ENCODE data around the gene PDIK1L. TPM values are rescaled to one million over a fixed set of nuclear protein-coding genes. Genes with fewer than 3 reads are reported as not detected.

PDIK1L gene
- 6.3 TPM for total RNA-seq (2013)
- polyA plus RNA-seq: 1 to 10 TPM; 1.2 to 2.5 (median 2.3) TPM
- polyA minus RNA-seq: 1.7 and 2.5 TPM in 2 replicates
- total RNA-seq: 0.67 to 11.5 (median 2.8) reads per million in 11 experiments

DNA sequence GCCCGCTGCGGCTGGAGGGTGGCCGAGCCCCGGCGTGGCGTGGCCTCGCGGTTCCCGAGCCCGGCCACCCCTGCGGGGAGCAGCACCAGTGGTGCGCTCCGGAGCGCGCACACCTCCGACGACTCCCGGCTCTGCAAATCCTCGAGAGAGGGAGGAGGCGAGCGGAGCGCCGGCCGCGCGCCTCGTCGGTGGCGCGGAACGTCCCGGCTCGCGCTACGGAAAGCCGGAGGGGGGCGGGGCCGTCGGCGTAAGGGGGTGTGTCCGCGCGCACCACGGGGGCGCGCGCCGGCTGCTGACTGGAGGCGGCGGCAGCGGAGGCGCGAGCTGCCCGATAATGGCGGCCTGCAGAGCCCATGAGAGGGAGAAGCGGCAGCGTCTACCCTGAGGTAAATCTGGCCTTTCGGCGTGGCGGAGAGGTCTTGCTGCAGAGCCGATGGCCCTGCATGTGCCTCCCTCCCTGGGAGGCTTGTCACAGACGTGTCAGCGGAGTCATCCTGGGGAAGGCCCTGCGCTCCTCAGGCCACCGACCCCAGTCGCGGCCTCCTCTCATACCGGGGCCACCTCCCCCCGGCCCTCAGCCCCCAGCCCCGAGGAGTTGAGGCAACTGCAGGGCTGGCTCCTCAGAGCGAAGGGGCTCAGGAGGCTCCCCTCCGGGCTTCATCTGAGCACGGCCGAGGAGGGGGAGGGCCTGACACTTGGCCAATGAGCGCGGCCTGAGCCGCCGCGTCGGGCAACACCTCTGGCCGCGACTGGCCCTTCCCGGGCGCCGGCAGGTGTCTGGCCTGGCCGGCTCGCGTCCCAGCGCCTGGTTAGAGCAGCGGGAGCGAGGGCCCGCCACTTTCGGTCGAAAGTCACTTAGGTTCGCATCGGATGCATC, at the start of gene PDIK1L:
TSS of gene PDIK1L (plus strand) at position 295 of the 877 bp plus-strand sequence. CDS start 2,485 bp downstream, outside the sequence.
- Histone ChIP-seq H3K9ac (ENCODE audit: insufficient read depth, low read length, poor library complexity, severe bottlenecking) (peak within 1 kb of the TSS; percentile 89), H3K4me1 (ENCODE audit: control insufficient read depth in 1 of 2, insufficient read depth in 2 of 2, low read length in 2 of 2) (peaks cover 18 to 25% of the 10 kb centered on the region in 2 donors), H3K27ac (ENCODE audit: low read depth in 1 of 2, low read length in 2 of 2) (peak within 1 kb of the TSS; percentile 72 to 86), H2AFZ (ENCODE audit: insufficient read depth, low read depth, low read length, poor library complexity, severe bottlenecking) (peak within 1 kb of the TSS; percentile 100), H3K79me2 (ENCODE audit: insufficient read depth, low read length) (peaks cover 58% of the 10 kb centered on the region), H3K4me3 (replicated peaks in 1 of 3; ENCODE audit: low read depth in 2 of 3, low read length in 3 of 3) (peak within 1 kb of the TSS; percentile 84 to 99 (median 99)), H3K27me3 (ENCODE audit: control insufficient read depth in 2 of 2, insufficient read depth in 2 of 2, low read length in 2 of 2) (no peaks in the 10 kb centered on the region), H3K9me3 (replicated peaks in 1 of 2; ENCODE audit: control insufficient read depth in 1 of 2, insufficient read depth in 1 of 2, low read length in 2 of 2) (no peaks in the 10 kb centered on the region), H4K20me1 (ENCODE audit: insufficient read depth, low read length) (no peaks in the 10 kb centered on the region), H3K36me3 (replicated peaks in 1 of 2; ENCODE audit: control insufficient read depth in 1 of 2, insufficient read depth in 2 of 2, low read length in 2 of 2) (peaks cover 10 to 27% of the 10 kb centered on the region in 2 donors), H3K4me2 (replicated peaks; ENCODE audit: extremely low read depth, low read length, poor library complexity, severe bottlenecking) (peak within 1 kb of the TSS; percentile 95)
- peak within 1 kb of the TSS; percentile 91 to 96 for H3K4me3 Mint-ChIP-seq
- intact Hi-C loops (cut with micrococcal nuclease): loop anchor here in 1 of 2 donors (2.0 to 10.0 kb wide), 2 partner anchors 15 to 203 kb away; partner anchors contain the start of gene CD52
- peaks cover 0 to 3% (median 2%) of the 10 kb centered on the region in 3 donors for H3K27me3 Mint-ChIP-seq (ENCODE audit: low read depth in 3 of 3)
- peaks cover 13 to 24% of the 10 kb centered on the region in 2 donors for H3K36me3 Mint-ChIP-seq
- WGBS (ENCODE audit: insufficient coverage): 0% methylated on average over 93 of the region's 96 CpGs
- H3K9me3 Mint-ChIP-seq: no peaks in the 10 kb centered on the region
- DNase-seq: peak; percentile 90 to 96 (median 96)
- H3K4me1 Mint-ChIP-seq: peaks cover 17% of the 10 kb centered on the region
- peak within 1 kb of the TSS; percentile 85 to 93 (median 90) for H3K27ac Mint-ChIP-seq
- TF ChIP-seq, protein P1, sequence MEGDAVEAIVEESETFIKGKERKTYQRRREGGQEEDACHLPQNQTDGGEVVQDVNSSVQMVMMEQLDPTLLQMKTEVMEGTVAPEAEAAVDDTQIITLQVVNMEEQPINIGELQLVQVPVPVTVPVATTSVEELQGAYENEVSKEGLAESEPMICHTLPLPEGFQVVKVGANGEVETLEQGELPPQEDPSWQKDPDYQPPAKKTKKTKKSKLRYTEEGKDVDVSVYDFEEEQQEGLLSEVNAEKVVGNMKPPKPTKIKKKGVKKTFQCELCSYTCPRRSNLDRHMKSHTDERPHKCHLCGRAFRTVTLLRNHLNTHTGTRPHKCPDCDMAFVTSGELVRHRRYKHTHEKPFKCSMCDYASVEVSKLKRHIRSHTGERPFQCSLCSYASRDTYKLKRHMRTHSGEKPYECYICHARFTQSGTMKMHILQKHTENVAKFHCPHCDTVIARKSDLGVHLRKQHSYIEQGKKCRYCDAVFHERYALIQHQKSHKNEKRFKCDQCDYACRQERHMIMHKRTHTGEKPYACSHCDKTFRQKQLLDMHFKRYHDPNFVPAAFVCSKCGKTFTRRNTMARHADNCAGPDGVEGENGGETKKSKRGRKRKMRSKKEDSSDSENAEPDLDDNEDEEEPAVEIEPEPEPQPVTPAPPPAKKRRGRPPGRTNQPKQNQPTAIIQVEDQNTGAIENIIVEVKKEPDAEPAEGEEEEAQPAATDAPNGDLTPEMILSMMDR (IDR thresholded peaks at IDR 0.05): no peak

DNA sequence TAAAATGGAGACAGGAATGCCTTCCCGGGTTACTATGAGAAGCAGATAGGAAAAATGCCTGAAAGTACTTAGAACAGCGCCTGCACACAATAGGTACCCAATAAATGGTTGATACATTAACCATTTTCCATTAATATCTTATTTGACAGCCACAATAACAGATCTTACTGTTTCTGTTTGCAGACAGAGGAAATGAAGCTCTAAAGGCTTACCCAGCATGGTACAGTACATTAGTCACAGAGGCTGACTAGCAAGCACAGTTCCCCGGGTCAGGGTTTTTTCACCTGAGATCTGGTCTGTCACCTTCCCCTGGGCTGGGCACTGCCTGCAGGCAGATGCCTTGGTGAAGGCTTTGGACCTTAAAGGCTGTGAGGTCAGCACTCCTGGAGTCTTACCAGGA, 47.1 kb upstream of the PDIK1L start:
- intact Hi-C loops (cut with micrococcal nuclease): no loop called here
- no peak overlapping the region for H3K4me3 ChIP-seq (replicated peaks in 1 of 3; ENCODE audit: low read depth in 2 of 3, low read length in 3 of 3)

More for the DNA sequence above, 47.1 kb upstream of the PDIK1L start:
- TF ChIP-seq, protein P1 (IDR thresholded peaks at IDR 0.05): no peak
- Histone ChIP-seq H3K4me2 (replicated peaks; ENCODE audit: extremely low read depth, low read length, poor library complexity, severe bottlenecking) (no peak overlapping the region), H3K4me1 (ENCODE audit: control insufficient read depth in 1 of 2, insufficient read depth in 2 of 2, low read length in 2 of 2) (no peaks in the 10 kb centered on the region), H3K79me2 (ENCODE audit: insufficient read depth, low read length) (no peaks in the 10 kb centered on the region), H3K36me3 (replicated peaks in 1 of 2; ENCODE audit: control insufficient read depth in 1 of 2, insufficient read depth in 2 of 2, low read length in 2 of 2) (no peaks in the 10 kb centered on the region), H3K9ac (ENCODE audit: insufficient read depth, low read length, poor library complexity, severe bottlenecking) (no peak overlapping the region), H2AFZ (ENCODE audit: insufficient read depth, low read depth, low read length, poor library complexity, severe bottlenecking) (no peak overlapping the region), H3K27ac (ENCODE audit: low read depth in 1 of 2, low read length in 2 of 2) (no peak overlapping the region), H3K27me3 (ENCODE audit: control insufficient read depth in 2 of 2, insufficient read depth in 2 of 2, low read length in 2 of 2) (no peaks in the 10 kb centered on the region), H3K9me3 (replicated peaks in 1 of 2; ENCODE audit: control insufficient read depth in 1 of 2, insufficient read depth in 1 of 2, low read length in 2 of 2) (no peaks in the 10 kb centered on the region), H4K20me1 (ENCODE audit: insufficient read depth, low read length) (no peaks in the 10 kb centered on the region)
- no peaks in the 10 kb centered on the region for H3K36me3 Mint-ChIP-seq
- H3K4me1 Mint-ChIP-seq: no peaks in the 10 kb centered on the region
- DNase-seq: no peak
- H3K9me3 Mint-ChIP-seq: no peaks in the 10 kb centered on the region
- no peak overlapping the region for H3K27ac Mint-ChIP-seq
- peaks cover 4 to 21% (median 14%) of the 10 kb centered on the region in 3 donors for H3K27me3 Mint-ChIP-seq (ENCODE audit: low read depth in 3 of 3)
- 85% methylated on average over 1 of the region's 3 CpGs for WGBS (ENCODE audit: insufficient coverage)
- H3K4me3 Mint-ChIP-seq: no peak overlapping the region

All from CD14-positive monocyte (primary cell).